Measurements from ENCODE around the gene AGPAT4. TPM values are rescaled to one million over a fixed set of nuclear protein-coding genes. Genes with fewer than 3 reads are reported as not detected.

The AGPAT4 gene
- polyA plus RNA-seq, 1 of the 3 experiments (the other 2 are of a cell fraction) = 3.9 TPM

GRCh38 chr6:161132384-161132783 lies 141.5 kb downstream of the AGPAT4 start:
- H3K79me2 ChIP-seq (ENCODE audit: insufficient read depth) = no peaks in the 10 kb centered on the region
- no peaks in the 10 kb centered on the region for H3K9me2 ChIP-seq
- H3F3A ChIP-seq (replicated peaks; ENCODE audit: insufficient read depth) = no peaks in the 10 kb centered on the region
- no peak overlapping the region for H2AFZ ChIP-seq (ENCODE audit: low read depth)
- H3K9ac ChIP-seq = no peak overlapping the region
- WGBS (ENCODE audit: low lambda C conversion rate) = 94% methylated on average over 9 of the region's 11 CpGs
- POLR2A ChIA-PET = no interaction called here
- TF ChIP-seq CHD2 (IDR thresholded peaks at IDR 0.05; ENCODE audit: low read length, partially characterized antibody) (no peak), USF1 (IDR thresholded peaks at IDR 0.05; ENCODE audit: borderline replicate concordance, low read depth) (no peak), NFIC (IDR thresholded peaks at IDR 0.05; ENCODE audit: borderline replicate concordance) (no peak), RXRA (IDR thresholded peaks at IDR 0.05; ENCODE audit: borderline replicate concordance, low read depth) (no peak), POLR2AphosphoS5 (IDR thresholded peaks at IDR 0.05; ENCODE audit: low read depth, low read length) (no peak), TEAD4 (IDR thresholded peaks at IDR 0.05; ENCODE audit: borderline replicate concordance, insufficient read depth) (no peak), GABPA (IDR thresholded peaks at IDR 0.05; ENCODE audit: low read depth) (no peak), ELF1 (IDR thresholded peaks at IDR 0.05) (no peak), EZH2phosphoT487 (IDR thresholded peaks at IDR 0.05; ENCODE audit: borderline replicate concordance, low read depth) (no peak), NRF1 (IDR thresholded peaks at IDR 0.05; ENCODE audit: low read depth, low read length) (no peak), JUND (IDR thresholded peaks at IDR 0.05) (no peak), IRF3 (IDR thresholded peaks at IDR 0.05; ENCODE audit: low read depth, low read length) (no peak), MXI1 (IDR thresholded peaks at IDR 0.05; ENCODE audit: low read depth, low read length) (no peak), FOXM1 (IDR thresholded peaks at IDR 0.05; ENCODE audit: low read depth) (no peak), EP300 (IDR thresholded peaks at IDR 0.05; ENCODE audit: borderline replicate concordance in 1 of 2, low read depth in 1 of 2, low read length in 1 of 2) (no peak)
- TF ChIP-seq, protein P1, sequence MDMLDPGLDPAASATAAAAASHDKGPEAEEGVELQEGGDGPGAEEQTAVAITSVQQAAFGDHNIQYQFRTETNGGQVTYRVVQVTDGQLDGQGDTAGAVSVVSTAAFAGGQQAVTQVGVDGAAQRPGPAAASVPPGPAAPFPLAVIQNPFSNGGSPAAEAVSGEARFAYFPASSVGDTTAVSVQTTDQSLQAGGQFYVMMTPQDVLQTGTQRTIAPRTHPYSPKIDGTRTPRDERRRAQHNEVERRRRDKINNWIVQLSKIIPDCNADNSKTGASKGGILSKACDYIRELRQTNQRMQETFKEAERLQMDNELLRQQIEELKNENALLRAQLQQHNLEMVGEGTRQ (IDR thresholded peaks at IDR 0.05; ENCODE audit: borderline replicate concordance, low read depth, low read length) = no peak
- TF ChIP-seq, protein P2, sequence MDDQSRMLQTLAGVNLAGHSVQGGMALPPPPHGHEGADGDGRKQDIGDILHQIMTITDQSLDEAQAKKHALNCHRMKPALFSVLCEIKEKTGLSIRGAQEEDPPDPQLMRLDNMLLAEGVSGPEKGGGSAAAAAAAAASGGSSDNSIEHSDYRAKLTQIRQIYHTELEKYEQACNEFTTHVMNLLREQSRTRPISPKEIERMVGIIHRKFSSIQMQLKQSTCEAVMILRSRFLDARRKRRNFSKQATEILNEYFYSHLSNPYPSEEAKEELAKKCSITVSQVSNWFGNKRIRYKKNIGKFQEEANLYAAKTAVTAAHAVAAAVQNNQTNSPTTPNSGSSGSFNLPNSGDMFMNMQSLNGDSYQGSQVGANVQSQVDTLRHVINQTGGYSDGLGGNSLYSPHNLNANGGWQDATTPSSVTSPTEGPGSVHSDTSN (IDR thresholded peaks at IDR 0.05) = no peak
- no peaks in the 10 kb centered on the region for H3K9me3 ChIP-seq
- H3K27ac ChIP-seq (ENCODE audit: low read depth in 2 of 2, low read length in 1 of 2) = no peak overlapping the region
- DNase-seq = no peak
- H4K20me1 ChIP-seq (ENCODE audit: insufficient read depth) = no peaks in the 10 kb centered on the region
- CTCF ChIA-PET = interaction anchor here (0.6 to 1.3 kb wide), 2 partner anchors 18 to 239 kb away, joined by 3 to 7 read pairs; no protein-coding TSS in a partner anchor
- no peak overlapping the region for H3K4me3 ChIP-seq (ENCODE audit: low read depth in 2 of 2, low read length in 1 of 2)
- no peak overlapping the region for H3K4me2 ChIP-seq
- no peaks in the 10 kb centered on the region for H3K27me3 ChIP-seq (ENCODE audit: insufficient read depth)
- H3K4me1 ChIP-seq (ENCODE audit: control insufficient read depth in 1 of 2, insufficient read depth in 2 of 2, low read depth in 1 of 2, low read length in 1 of 2) = no peaks in the 10 kb centered on the region
- H3K36me3 ChIP-seq (replicated peaks in 1 of 2; ENCODE audit: control insufficient read depth in 1 of 2, insufficient read depth in 2 of 2, low read length in 1 of 2) = peaks cover 14 to 15% of the 10 kb centered on the region in 2 experiments
